Measurements from ENCODE around the gene CELF2. TPM values are rescaled to one million over a fixed set of nuclear protein-coding genes. Genes with fewer than 3 reads are reported as not detected.

Gene CELF2
- total RNA-seq, 3 donors from 2014 or later = 40.0 to 178 (median 45.6) TPM

- H3K4me1 ChIP-seq = no peaks in the 10 kb centered on the region
- H3K4me3 ChIP-seq = no peak overlapping the region
- no peak overlapping the region for H3K27ac ChIP-seq
- DNase-seq (ENCODE audit: low spot score in 2 of 2) = no peak
- intact Hi-C loops (cut with DNase I; ENCODE audit: low total_unique reads) = no loop called here
- H3K36me3 ChIP-seq = no peaks in the 10 kb centered on the region
- no peaks in the 10 kb centered on the region for H3K27me3 ChIP-seq
- no peaks in the 10 kb centered on the region for H3K9me3 ChIP-seq
- TF ChIP-seq CTCF (IDR thresholded peaks at IDR 0.05) (no peak), POLR2AphosphoS5 (IDR thresholded peaks at IDR 0.05) (no peak), POLR2A (IDR thresholded peaks at IDR 0.05) (no peak)
These were observed 368.4 kb downstream of the CELF2 start for GRCh38 chr10:11386044-11386443.
